K562 (cell line): ENCODE results near the gene NR3C1. TPM values are rescaled to one million over a fixed set of nuclear protein-coding genes. Genes with fewer than 3 reads are reported as not detected.

Source experiments
- ATAC-seq: fragments of 200-7000 bp; cut with Tn5 transposase; 3 replicates; pipeline ENCODE4 v1.9.1; 2020; ENCODE audit warnings: moderate library complexity
- BruUV-seq: library from RNA; stranded (reverse); fragments of 400-500 nt; replicated peaks from 2 replicates; lab custom pipeline; 2021; lab: Mats Ljungman, UMichigan
- CTCF ChIA-PET: fragments of 300-600 bp; formaldehyde crosslinking; extraction: SDS; loops from one replicate; lab custom pipeline; 2021; ENCODE audit warnings: low intra/inter-chr PET ratio; lab: Yijun Ruan, JAX
- POLR2A ChIA-PET: fragments of 300-600, 350-650 bp; sonication (Branson Sonifier 250); formaldehyde crosslinking; extraction: SDS; loops from one replicate; lab custom pipeline; 2021; ENCODE audit warnings: antibody characterized with exemption, inconsistent platforms; lab: Yijun Ruan, JAX
- DNase-seq, 4 experiments: peaks; one replicate each; pipeline versions ENCODE4 v3.0.0 to v3.0.0-alpha.2; 2011 to 2018; ENCODE audit warnings: low spot score in 3 of 4, mixed read lengths in 3 of 4; ENCODE audit errors: extremely low read depth in 1 of 4
- FAIRE-seq: peaks from 2 replicates; lab custom pipeline; 2011; peaks lifted over from hg19 to GRCh38; lab: Jason Lieb, UNC
- H2AFZ ChIP-seq: 2 replicates; pipeline ENCODE4 v1.6.0; 2011; ENCODE audit warnings: low read depth, low read length, control low read depth, inconsistent platforms
- H3K27ac ChIP-seq: fragments of 200-600 bp; 3 replicates; pipeline ENCODE4 v1.8.0; 2011; ENCODE audit warnings: low read depth, mild to moderate bottlenecking, control low read depth, inconsistent platforms, low read length, moderate library complexity, mixed read lengths; ENCODE audit errors: extremely low read depth
- H3K27me3 ChIP-seq, 2 experiments: fragments of 300-600 bp in 1 of 2; 2 replicates in 1 of 2; 3 replicates in 1 of 2; pipeline versions ENCODE4 v1.6.0 to v1.8.0; 2011; ENCODE audit warnings: inconsistent platforms in 2 of 2, low read length in 2 of 2, mild to moderate bottlenecking in 1 of 2, mixed read lengths in 1 of 2, moderate library complexity in 1 of 2; ENCODE audit not compliant: control insufficient read depth in 2 of 2, insufficient read depth in 2 of 2
- H3K36me3 ChIP-seq: fragments of 300-600 bp; 3 replicates; pipeline ENCODE4 v1.8.0; 2011; ENCODE audit warnings: mild to moderate bottlenecking, low read length, inconsistent platforms; ENCODE audit not compliant: control insufficient read depth, insufficient read depth
- H3K4me1 ChIP-seq, 2 experiments: fragments of 200-600 bp in 1 of 2; replicated peaks in 1 of 2; 2 replicates in 1 of 2; 3 replicates in 1 of 2; pipeline versions ENCODE4 v1.5.1 to v1.8.0; 2011; ENCODE audit warnings: inconsistent platforms in 2 of 2, low read length in 2 of 2, mild to moderate bottlenecking in 1 of 2, mixed read lengths in 1 of 2, moderate library complexity in 1 of 2; ENCODE audit not compliant: control insufficient read depth in 2 of 2, insufficient read depth in 2 of 2
- H3K4me2 ChIP-seq: 2 replicates; pipeline ENCODE4 v1.6.1; 2011; ENCODE audit warnings: low read length, control low read depth, inconsistent platforms, mixed read lengths; ENCODE audit not compliant: insufficient read depth
- H3K4me3 ChIP-seq: fragments of 200-600 bp; sonication (generic), shearing (Covaris generic); 2 replicates; pipeline ENCODE4 v1.5.1; 2016; ENCODE audit warnings: control low read depth, inconsistent platforms
- H3K79me2 ChIP-seq: fragments of 200-600 bp; 3 replicates; pipeline ENCODE4 v1.8.0; 2011; ENCODE audit warnings: low read length, inconsistent platforms; ENCODE audit not compliant: control insufficient read depth, insufficient read depth
- H3K9ac ChIP-seq, 2 experiments: 2 replicates each; pipeline versions ENCODE4 v1.6.0 to v1.6.1; 2011; ENCODE audit warnings: low read depth in 2 of 2, low read length in 2 of 2, control low read depth in 1 of 2, inconsistent platforms in 1 of 2, mild to moderate bottlenecking in 1 of 2, mixed read lengths in 1 of 2; ENCODE audit not compliant: insufficient read depth in 1 of 2
- H3K9me1 ChIP-seq: one replicate; pipeline ENCODE4 v1.6.0; 2011; ENCODE audit warnings: inconsistent platforms, mild to moderate bottlenecking, low read length, moderate library complexity; ENCODE audit not compliant: control insufficient read depth, insufficient read depth
- H3K9me3 ChIP-seq: replicated peaks from 2 replicates; pipeline ENCODE4 v1.5.1; 2011; ENCODE audit warnings: low read depth, low read length, inconsistent platforms; ENCODE audit not compliant: control insufficient read depth, insufficient read depth
- H4K20me1 ChIP-seq: replicated peaks from 2 replicates; pipeline ENCODE4 v1.6.1; 2011; ENCODE audit warnings: low read length, inconsistent platforms, mixed read lengths; ENCODE audit not compliant: control insufficient read depth, insufficient read depth
- CC2D1A ChIP-seq: fragments of 450-650 bp; IDR thresholded peaks from 2 replicates; pipeline ENCODE4 v1.6.1; 2017; ENCODE audit warnings: mild to moderate bottlenecking
- FOXJ2 ChIP-seq: fragments of 200-800 bp; sonication (Bioruptor generic); IDR thresholded peaks from 2 replicates; pipeline ENCODE4 v1.6.1; 2016; ENCODE audit warnings: missing genetic modification characterization, missing compliant biosample characterization
- HDAC6 ChIP-seq: IDR thresholded peaks from 2 replicates; pipeline ENCODE4 v1.6.1; 2012; ENCODE audit warnings: low read depth, mild to moderate bottlenecking, control low read depth, inconsistent platforms, low read length, moderate library complexity
- KDM4B ChIP-seq, 2 experiments: fragments of 450-650 bp in 1 of 2; sonication (generic) in 1 of 2; IDR thresholded peaks; 2 replicates each; pipeline ENCODE4 v1.6.1; 2016 to 2017; ENCODE audit warnings: borderline replicate concordance in 2 of 2, antibody characterized with exemption in 1 of 2, low read depth in 1 of 2, mild to moderate bottlenecking in 1 of 2
- XRCC4 ChIP-seq: IDR thresholded peaks from one replicate; pipeline ENCODE4 v1.6.1; 2011; ENCODE audit not compliant: insufficient read depth, insufficient read length; ENCODE audit errors: extremely low read depth
- ZNF511 ChIP-seq: sonication (generic); formaldehyde crosslinking; IDR thresholded peaks from 2 replicates; pipeline ENCODE4 v1.8.0; 2022; ENCODE audit warnings: mild to moderate bottlenecking, missing genetic modification reagents
- WGBS: fragments of 100-300 bp; shearing (Covaris generic); methylation state at CpG from one replicate; pipeline ENCODE4 v1.1.6; 2016; ENCODE audit warnings: low coverage, mixed read lengths; ENCODE audit not compliant: insufficient coverage; ENCODE audit errors: missing lambda C conversion rate; 5-methylcytosine and 5-hydroxymethylcytosine counted together
- in situ Hi-C: fragments of 300-500 bp; cut with MboI; formaldehyde crosslinking; loops from 4 replicates; pipeline ENCODE4 v1.15.0; 2018; ENCODE audit warnings: inconsistent platforms, mixed read lengths
- intact Hi-C: fragments of 100-400 bp; cut with micrococcal nuclease; formaldehyde crosslinking; loops from 2 replicates; pipeline ENCODE4 v1.14.2; 2022
- polyA plus RNA-seq, 8 experiments: library from polyadenylated mRNA; depleted of rRNA in 4 of 8; stranded (reverse) in 5 of 8; unstranded in 3 of 8; fragments of >200 nt; fragmentation: Nextera tagmentation in 2 of 8; fragmentation: Illumina TruSeq in 1 of 8; extraction: Ambion mirVana in 2 of 8; extraction: Trizol in 1 of 8; gene quantifications; 2 replicates each; pipeline versions ENCODE4 v1.2.1 to v1.2.3, GENCODE V29; 2011 to 2014; ENCODE audit warnings: inconsistent platforms in 1 of 8, missing spikeins in 1 of 8
- total RNA-seq, 7 experiments: library from RNA; depleted of rRNA in 6 of 7; stranded (reverse); fragments of >200 nt in 6 of 7; fragmentation: Illumina TruSeq in 2 of 7; extraction: Trizol in 2 of 7; gene quantifications; 2 replicates each; pipeline versions ENCODE4 v1.2.1 to v1.2.3, GENCODE V29; 2011 to 2021; ENCODE audit warnings: low replicate concordance in 1 of 7

The NR3C1 gene
- total and polyA plus RNA-seq, 9 of the 15 experiments (the other 6 are each of a cell fraction or from before 2014, with no cell fraction given): 8.2 to 36.0 (median 15.0) TPM

DNA sequence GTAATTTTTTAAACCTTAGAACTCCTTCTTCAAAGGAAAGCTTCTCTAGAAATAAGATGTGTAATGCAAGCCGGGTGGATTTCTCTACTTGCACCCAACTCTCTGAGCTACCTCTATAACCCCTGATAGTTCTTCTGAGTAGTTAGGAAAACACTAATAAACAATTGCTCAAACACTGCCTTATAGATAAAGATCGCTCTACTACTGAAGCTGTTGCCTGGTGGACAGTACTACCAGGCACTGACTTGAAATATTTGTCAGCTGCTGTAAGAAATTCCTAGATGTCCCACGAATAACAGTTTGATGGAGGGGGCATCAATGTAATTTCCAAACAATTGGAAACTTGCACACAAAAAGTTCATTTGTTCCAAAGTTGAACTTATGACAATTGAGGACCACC, 42.0 kb downstream of the NR3C1 start:
- no peak overlapping the region for H3K27ac ChIP-seq
- ChIA-PET CTCF (no interaction called here), POLR2A (interaction anchor here (0.6 to 2.5 kb wide), 2 partner anchors 12 kb away, joined by 3 to 6 read pairs; no protein-coding TSS in a partner anchor)
- intact Hi-C loops: no loop called here
- H3K27me3 ChIP-seq: no peaks in the 10 kb centered on the region
- no peak for TF ChIP-seq XRCC4
- TF ChIP-seq KDM4B (IDR thresholded peaks at IDR 0.05; ENCODE audit: borderline replicate concordance in 2 of 2, low read depth in 1 of 2): no peak
- peak; percentile 65; the same call in 1 of the 2 replicates for TF ChIP-seq FOXJ2
- TF ChIP-seq CC2D1A: no peak
- TF ChIP-seq ZNF511 (CRISPR knock-in tag): no peak
- no peak for TF ChIP-seq HDAC6
- DNase-seq (no peak), ATAC-seq (peak; percentile 46; the same call in 2 of the 3 replicates), FAIRE-seq (no peak)
- H3K9ac ChIP-seq: no peak overlapping the region
- no peaks in the 10 kb centered on the region for H3K9me1 ChIP-seq
- no peaks in the 10 kb centered on the region for H3K9me3 ChIP-seq
- peaks cover 86% of the 10 kb centered on the region for H3K79me2 ChIP-seq
- H3K4me2 ChIP-seq: no peak overlapping the region
- WGBS: 47% methylated on average over 3 of the region's 3 CpGs
- peaks cover 0 to 14% of the 10 kb centered on the region in 2 experiments; a peak in 3 of 5 replicates for H3K4me1 ChIP-seq
- no TSS peak for BruUV-seq
- in situ Hi-C loops: no loop called here
- H3K36me3 ChIP-seq: no peaks in the 10 kb centered on the region
- no peak overlapping the region for H3K4me3 ChIP-seq
- no peaks in the 10 kb centered on the region for H4K20me1 ChIP-seq
- H2AFZ ChIP-seq: no peak overlapping the region
